Tibial artery (tissue), 4 donors: ENCODE results near the gene RARRES1.

Experiments
- DNase-seq, 2 donors: peaks; one replicate each; pipeline ENCODE4 v3.0.0-alpha.2; 2019
- H3K27ac ChIP-seq, 2 donors: fragments of 200-600 bp; sonication (generic) in 1 of 2; 1 replicate in 1 of 2; 2 replicates in 1 of 2; pipeline ENCODE4 v1.5.1; 2018 to 2019; ENCODE audit warnings: mild to moderate bottlenecking in 1 of 2
- H3K27me3 ChIP-seq, 2 donors: fragments of 200-600 bp; sonication (generic) in 1 of 2; one replicate each; pipeline versions ENCODE4 v1.5.1 to v1.6.0; 2016 to 2019
- H3K36me3 ChIP-seq, 3 donors: fragments of 200-600 bp; sonication (generic) in 2 of 3; one replicate each; pipeline ENCODE4 v1.5.1; 2016 to 2019; ENCODE audit warnings: mild to moderate bottlenecking in 2 of 3
- H3K4me1 ChIP-seq, 4 donors: fragments of 200-600 bp; sonication (generic) in 2 of 4; 1 replicate in 3 of 4; 2 replicates in 1 of 4; pipeline ENCODE4 v1.5.1; 2016 to 2019
- H3K4me3 ChIP-seq, 2 donors: fragments of 200-600 bp; sonication (generic) in 1 of 2; 1 replicate in 1 of 2; 2 replicates in 1 of 2; pipeline ENCODE4 v1.5.1; 2018 to 2019; ENCODE audit warnings: mild to moderate bottlenecking in 2 of 2
- H3K9me3 ChIP-seq, 3 donors: fragments of 200-600 bp; sonication (generic) in 1 of 3; one replicate each; pipeline ENCODE4 v1.5.1; 2016 to 2019
- intact Hi-C: fragments of 100-400 bp; cut with DNase I; formaldehyde crosslinking; loops from one replicate; pipeline ENCODE4 v1.15.0; 2023; ENCODE audit warnings: low total_unique reads
- TF ChIP-seq, protein P1 (sequence below), 2 experiments: fragments of 200-600 bp in 1 of 2; fragments of 450-650 bp in 1 of 2; IDR thresholded peaks; one replicate each; pipeline ENCODE4 v1.5.1; 2017 to 2019; ENCODE audit warnings: antibody characterized with exemption in 2 of 2, mild to moderate bottlenecking in 1 of 2, moderate library complexity in 1 of 2

Gene RARRES1

DNA sequence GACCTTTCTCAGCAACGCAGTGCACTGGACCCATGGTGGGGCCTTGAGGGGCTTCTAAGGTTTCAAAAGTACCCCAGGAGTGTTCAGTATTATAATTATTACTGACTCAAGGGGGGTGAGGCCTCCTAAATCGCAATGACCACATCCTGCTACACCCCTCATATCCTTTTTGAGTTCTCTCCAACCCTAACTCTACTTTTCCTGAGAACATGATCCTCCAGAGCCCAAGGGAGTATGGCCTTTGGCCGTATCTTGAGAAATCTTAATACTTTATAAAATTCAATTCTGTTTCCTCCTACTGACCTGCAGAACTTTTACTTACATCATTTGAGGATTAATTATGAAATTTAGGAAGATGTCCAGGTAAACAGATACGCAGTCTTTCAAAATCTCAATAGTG is 30.4 kb upstream of the RARRES1 start:
- DNase-seq, result no peak
- Histone ChIP-seq H3K9me3 (no peaks in the 10 kb centered on the region), H3K27ac (no peak overlapping the region), H3K4me1 (peaks cover 0 to 6% (median 1%) of the 10 kb centered on the region in 4 donors), H3K36me3 (no peaks in the 10 kb centered on the region), H3K27me3 (no peaks in the 10 kb centered on the region), H3K4me3 (no peak overlapping the region)
- intact Hi-C loops, result no loop called here
- TF ChIP-seq, protein P1, sequence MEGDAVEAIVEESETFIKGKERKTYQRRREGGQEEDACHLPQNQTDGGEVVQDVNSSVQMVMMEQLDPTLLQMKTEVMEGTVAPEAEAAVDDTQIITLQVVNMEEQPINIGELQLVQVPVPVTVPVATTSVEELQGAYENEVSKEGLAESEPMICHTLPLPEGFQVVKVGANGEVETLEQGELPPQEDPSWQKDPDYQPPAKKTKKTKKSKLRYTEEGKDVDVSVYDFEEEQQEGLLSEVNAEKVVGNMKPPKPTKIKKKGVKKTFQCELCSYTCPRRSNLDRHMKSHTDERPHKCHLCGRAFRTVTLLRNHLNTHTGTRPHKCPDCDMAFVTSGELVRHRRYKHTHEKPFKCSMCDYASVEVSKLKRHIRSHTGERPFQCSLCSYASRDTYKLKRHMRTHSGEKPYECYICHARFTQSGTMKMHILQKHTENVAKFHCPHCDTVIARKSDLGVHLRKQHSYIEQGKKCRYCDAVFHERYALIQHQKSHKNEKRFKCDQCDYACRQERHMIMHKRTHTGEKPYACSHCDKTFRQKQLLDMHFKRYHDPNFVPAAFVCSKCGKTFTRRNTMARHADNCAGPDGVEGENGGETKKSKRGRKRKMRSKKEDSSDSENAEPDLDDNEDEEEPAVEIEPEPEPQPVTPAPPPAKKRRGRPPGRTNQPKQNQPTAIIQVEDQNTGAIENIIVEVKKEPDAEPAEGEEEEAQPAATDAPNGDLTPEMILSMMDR (IDR thresholded peaks at IDR 0.05), result no peak

DNA sequence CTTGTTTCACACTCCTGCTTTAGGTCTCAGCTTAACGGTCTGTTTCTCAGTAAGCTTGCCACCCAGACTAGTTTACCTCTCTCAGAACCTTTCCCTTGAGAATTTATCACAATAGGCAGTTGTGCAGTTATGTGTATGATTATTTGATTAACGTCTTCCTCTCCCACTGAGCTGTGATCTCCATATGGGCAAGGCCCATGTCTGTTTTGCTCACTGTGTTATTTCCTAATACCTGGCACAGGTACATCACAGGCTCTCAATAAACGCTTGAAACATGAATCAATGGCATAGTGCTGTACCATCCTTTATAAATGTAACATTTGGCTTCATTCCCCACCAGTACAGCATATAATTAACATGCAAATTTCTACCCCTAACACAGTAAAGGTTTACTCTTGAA is 29.1 kb upstream of the RARRES1 start:
- H3K9me3 ChIP-seq, result no peaks in the 10 kb centered on the region
- H3K4me1 ChIP-seq, result peaks cover 0 to 6% (median 0%) of the 10 kb centered on the region in 4 donors
- DNase-seq, result no peak
- intact Hi-C loops, result no loop called here
- TF ChIP-seq, protein P1 (IDR thresholded peaks at IDR 0.05), result no peak
- H3K4me3 ChIP-seq, result no peak overlapping the region
- no peak overlapping the region for H3K27ac ChIP-seq
- H3K36me3 ChIP-seq, result no peaks in the 10 kb centered on the region
- H3K27me3 ChIP-seq, result no peaks in the 10 kb centered on the region

DNA sequence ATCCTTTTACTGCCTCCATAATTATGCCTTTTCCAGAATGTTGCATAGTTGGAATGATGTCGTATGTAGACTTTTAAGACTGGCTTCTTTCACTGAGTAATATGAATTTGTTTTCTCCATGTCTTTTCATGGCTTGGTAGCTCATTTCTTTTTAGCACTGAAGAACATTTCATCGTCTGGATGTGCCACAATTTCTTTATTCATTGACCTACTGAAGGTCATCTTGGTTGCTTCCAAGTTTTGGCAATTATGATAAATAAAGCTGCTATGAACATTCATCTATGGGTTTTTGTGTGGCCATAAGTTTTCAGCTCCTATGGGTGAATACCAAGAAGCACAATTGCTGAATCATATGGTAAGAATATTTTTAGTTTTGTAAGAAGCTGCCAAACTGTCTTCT is 23.2 kb upstream of the RARRES1 start:
- H3K27me3 ChIP-seq, result no peaks in the 10 kb centered on the region
- intact Hi-C loops, result no loop called here
- no peaks in the 10 kb centered on the region for H3K4me1 ChIP-seq
- no peak overlapping the region for H3K4me3 ChIP-seq
- TF ChIP-seq, protein P1 (IDR thresholded peaks at IDR 0.05), result no peak
- no peaks in the 10 kb centered on the region for H3K9me3 ChIP-seq
- no peaks in the 10 kb centered on the region for H3K36me3 ChIP-seq
- no peak overlapping the region for H3K27ac ChIP-seq
- DNase-seq, result no peak

DNA sequence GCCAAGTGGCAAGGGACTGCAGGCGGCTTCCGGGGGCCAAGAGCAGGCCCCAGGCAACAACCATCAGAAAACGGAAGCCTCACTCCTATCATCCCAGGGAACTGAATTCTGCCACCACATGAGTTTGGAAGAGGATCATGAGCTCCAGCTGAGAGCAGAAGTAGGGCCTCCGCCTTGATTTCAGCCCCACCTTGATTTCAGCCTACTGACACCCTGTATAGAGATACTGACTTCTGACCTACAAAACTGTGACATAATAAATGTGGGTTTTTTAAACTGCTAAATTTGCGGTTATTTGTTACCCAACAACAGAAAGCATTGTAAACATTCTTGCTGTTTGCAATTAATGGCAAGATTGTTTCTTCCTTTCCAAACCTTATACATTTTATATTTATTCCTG is 21.6 kb upstream of the RARRES1 start:
- DNase-seq, result no peak
- TF ChIP-seq, protein P1 (IDR thresholded peaks at IDR 0.05), result no peak
- Histone ChIP-seq H3K27me3 (no peaks in the 10 kb centered on the region), H3K27ac (no peak overlapping the region), H3K4me1 (no peaks in the 10 kb centered on the region), H3K4me3 (no peak overlapping the region), H3K36me3 (peaks cover 0 to 8% (median 0%) of the 10 kb centered on the region in 3 donors), H3K9me3 (no peaks in the 10 kb centered on the region)
- intact Hi-C loops, result no loop called here

DNA sequence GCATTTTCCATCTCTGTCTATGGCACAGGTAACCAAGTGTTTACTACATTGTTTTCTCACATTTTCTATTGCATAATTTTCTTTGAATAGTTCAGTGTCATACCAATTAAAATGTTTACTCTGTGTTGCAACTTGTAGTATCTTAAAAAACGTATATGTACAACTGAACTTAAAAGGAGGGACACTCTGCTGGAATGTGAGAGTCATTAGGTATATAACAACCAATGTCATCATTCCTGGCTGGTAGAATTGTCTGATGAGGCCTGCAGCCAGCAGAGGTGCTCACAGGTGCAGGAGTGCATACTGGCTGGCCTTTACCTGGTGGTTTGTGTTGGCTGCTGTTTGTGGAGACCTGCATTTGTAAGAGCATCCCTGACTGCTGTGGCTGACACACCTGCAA is 19.1 kb upstream of the RARRES1 start:
- DNase-seq, result no peak
- intact Hi-C loops, result no loop called here
- H3K27ac ChIP-seq, result no peak overlapping the region
- H3K9me3 ChIP-seq, result no peaks in the 10 kb centered on the region
- H3K4me3 ChIP-seq, result no peak overlapping the region
- peaks cover 4 to 29% (median 6%) of the 10 kb centered on the region in 3 donors for H3K36me3 ChIP-seq
- H3K4me1 ChIP-seq, result peaks cover 0 to 8% (median 0%) of the 10 kb centered on the region in 4 donors
- H3K27me3 ChIP-seq, result no peaks in the 10 kb centered on the region
- TF ChIP-seq, protein P1 (IDR thresholded peaks at IDR 0.05), result no peak

DNA sequence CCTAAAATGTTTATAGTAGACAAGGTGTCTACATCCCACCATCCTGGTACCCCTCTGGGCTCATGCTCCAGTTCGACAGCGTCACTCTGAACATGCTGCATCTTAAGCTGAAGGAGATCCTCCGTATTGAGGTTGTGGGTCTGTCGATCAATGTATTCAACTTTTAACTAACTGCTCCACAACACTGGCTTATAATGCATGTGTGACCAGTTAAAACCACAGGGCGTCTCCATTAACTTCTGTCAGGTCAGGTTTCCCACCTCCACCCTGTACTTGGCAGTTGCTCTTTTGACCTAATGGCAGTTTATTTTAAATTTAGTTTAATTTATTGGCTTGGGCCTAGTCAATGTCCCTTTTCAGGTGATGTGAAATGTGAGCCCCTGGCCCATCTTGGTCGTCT is 17.8 kb upstream of the RARRES1 start:
- intact Hi-C loops, result no loop called here
- H3K9me3 ChIP-seq, result no peaks in the 10 kb centered on the region
- H3K27me3 ChIP-seq, result no peaks in the 10 kb centered on the region
- no peak overlapping the region for H3K4me3 ChIP-seq
- TF ChIP-seq, protein P1 (IDR thresholded peaks at IDR 0.05), result no peak
- no peak overlapping the region for H3K27ac ChIP-seq
- peaks cover 6 to 36% (median 15%) of the 10 kb centered on the region in 3 donors for H3K36me3 ChIP-seq
- no peak for DNase-seq
- H3K4me1 ChIP-seq, result peaks cover 0 to 8% (median 0%) of the 10 kb centered on the region in 4 donors
